Naive B cell (primary cell): Measurements from ENCODE around the gene PLPPR1. TPM values are rescaled to one million over a fixed set of nuclear protein-coding genes. Genes with fewer than 3 reads are reported as not detected.
"Not testable (repeated sequence)": the region's sequence is repeated elsewhere in the genome, so short reads cannot be mapped to it uniquely, and the experiment has no call there.

Experiments
- ATAC-seq, 2 donors: fragments of 150-1000 bp; cut with Tn5 transposase; 2 replicates each; pipeline ENCODE4 v1.10.0; 2021; ENCODE audit warnings: low read depth in 2 of 2, mild to moderate bottlenecking in 2 of 2, moderate library complexity in 2 of 2
- DNase-seq: peaks from one replicate; pipeline ENCODE4 v3.0.0; 2022
- H3K27ac Mint-ChIP-seq, 6 donors: one replicate each; pipeline ENCODE4 v1.8.0; 2020 to 2022; ENCODE audit warnings: mild to moderate bottlenecking in 6 of 6, mixed read lengths in 6 of 6, moderate library complexity in 5 of 6, inconsistent platforms in 2 of 6
- H3K27me3 Mint-ChIP-seq, 3 donors: one replicate each; pipeline ENCODE4 v1.8.0; 2021 to 2022; ENCODE audit warnings: mixed read lengths in 3 of 3, mild to moderate bottlenecking in 1 of 3
- H3K36me3 Mint-ChIP-seq, 2 donors: one replicate each; pipeline ENCODE4 v1.8.0; 2020 to 2022; ENCODE audit warnings: mixed read lengths in 2 of 2, inconsistent platforms in 1 of 2, mild to moderate bottlenecking in 1 of 2
- H3K4me1 Mint-ChIP-seq, 3 donors: one replicate each; pipeline ENCODE4 v1.8.0; 2020 to 2022; ENCODE audit warnings: mixed read lengths in 3 of 3, inconsistent platforms in 1 of 3, mild to moderate bottlenecking in 1 of 3, moderate library complexity in 1 of 3
- H3K4me3 Mint-ChIP-seq, 8 donors: one replicate each; pipeline ENCODE4 v1.8.0; 2020 to 2022; ENCODE audit warnings: mild to moderate bottlenecking in 8 of 8, mixed read lengths in 8 of 8, moderate library complexity in 8 of 8, inconsistent platforms in 2 of 8
- H3K9me3 Mint-ChIP-seq, 7 donors: one replicate each; pipeline ENCODE4 v1.8.0; 2020 to 2022; ENCODE audit warnings: mixed read lengths in 7 of 7, mild to moderate bottlenecking in 5 of 7, inconsistent platforms in 2 of 7, moderate library complexity in 1 of 7
- polyA plus RNA-seq, 6 donors: library from polyadenylated mRNA; unstranded; fragments of 300-500 nt; fragmentation: Illumina TruSeq; gene quantifications; one replicate each; pipeline ENCODE4 v1.2.3, GENCODE V29; 2021; ENCODE audit warnings: low read depth in 6 of 6

The PLPPR1 gene
- polyA plus RNA-seq, 6 donors from 2014 or later, result not detected

- no peaks in the 10 kb centered on the region for H3K36me3 Mint-ChIP-seq
- DNase-seq, result no peak
- H3K27ac Mint-ChIP-seq, result peak overlapping the region in 1 of 6 donors; percentile 66
- H3K4me1 Mint-ChIP-seq, result no peaks in the 10 kb centered on the region
- H3K27me3 Mint-ChIP-seq, result no peaks in the 10 kb centered on the region
- peaks cover 0 to 2% (median 0%) of the 10 kb centered on the region in 7 donors for H3K9me3 Mint-ChIP-seq
- H3K4me3 Mint-ChIP-seq, result no peak overlapping the region
- no peak for ATAC-seq
These were observed 86.6 kb downstream of the PLPPR1 start for GRCh38 chr9:101115102-101115501.

- ATAC-seq (no peak), DNase-seq (no peak)
- no peaks in the 10 kb centered on the region for H3K4me1 Mint-ChIP-seq
- H3K27me3 Mint-ChIP-seq, result no peaks in the 10 kb centered on the region
- H3K27ac Mint-ChIP-seq, result no peak overlapping the region
- H3K9me3 Mint-ChIP-seq, result peaks cover 0 to 3% (median 0%) of the 10 kb centered on the region in 7 donors
- H3K36me3 Mint-ChIP-seq, result no peaks in the 10 kb centered on the region
- H3K4me3 Mint-ChIP-seq, result no peak overlapping the region
These were observed 88.6 kb downstream of the PLPPR1 start for GRCh38 chr9:101117161-101117560.

GRCh38 chr9:101119206-101119819, 90.8 kb downstream of the PLPPR1 start:
- H3K9me3 Mint-ChIP-seq, result peaks cover 4 to 15% (median 6%) of the 10 kb centered on the region in 7 donors
- peak overlapping the region in 1 of 6 donors; percentile 83 for H3K27ac Mint-ChIP-seq
- ATAC-seq, result no peak
- H3K4me3 Mint-ChIP-seq, result no peak overlapping the region
- H3K36me3 Mint-ChIP-seq, result no peaks in the 10 kb centered on the region
- H3K4me1 Mint-ChIP-seq, result no peaks in the 10 kb centered on the region
- no peaks in the 10 kb centered on the region for H3K27me3 Mint-ChIP-seq
- DNase-seq, result no peak

GRCh38 chr9:101121836-101122399, 93.4 kb downstream of the PLPPR1 start:
- no peak for ATAC-seq
- H3K4me3 Mint-ChIP-seq, result no peak overlapping the region
- no peak overlapping the region for H3K27ac Mint-ChIP-seq
- DNase-seq, result no peak
- no peaks in the 10 kb centered on the region for H3K36me3 Mint-ChIP-seq
- peaks cover 6 to 30% (median 9%) of the 10 kb centered on the region in 7 donors for H3K9me3 Mint-ChIP-seq
- H3K4me1 Mint-ChIP-seq, result no peaks in the 10 kb centered on the region
- H3K27me3 Mint-ChIP-seq, result no peaks in the 10 kb centered on the region

- H3K36me3 Mint-ChIP-seq, result no peaks in the 10 kb centered on the region
- peaks cover 6 to 38% (median 14%) of the 10 kb centered on the region in 7 donors for H3K9me3 Mint-ChIP-seq
- H3K27ac Mint-ChIP-seq, result no peak overlapping the region
- H3K27me3 Mint-ChIP-seq, result no peaks in the 10 kb centered on the region
- no peak for ATAC-seq
- H3K4me1 Mint-ChIP-seq, result no peaks in the 10 kb centered on the region
- no peak overlapping the region for H3K4me3 Mint-ChIP-seq
- DNase-seq, result no peak
These were observed 98.0 kb downstream of the PLPPR1 start for GRCh38 chr9:101126556-101126955.

- not testable (repeated sequence) for H3K27ac Mint-ChIP-seq, H3K36me3 Mint-ChIP-seq, H3K4me3 Mint-ChIP-seq, H3K4me1 Mint-ChIP-seq, DNase-seq, ATAC-seq, H3K27me3 Mint-ChIP-seq
- H3K9me3 Mint-ChIP-seq, result peaks cover 6 to 38% (median 14%) of the 10 kb centered on the region in 7 donors
These were observed 98.8 kb downstream of the PLPPR1 start for GRCh38 chr9:101127369-101127768.

GRCh38 chr9:101128623-101129022, 100.1 kb downstream of the PLPPR1 start:
- H3K4me3 Mint-ChIP-seq, result no peak overlapping the region
- H3K27me3 Mint-ChIP-seq, result no peaks in the 10 kb centered on the region
- H3K27ac Mint-ChIP-seq, result no peak overlapping the region
- H3K4me1 Mint-ChIP-seq, result no peaks in the 10 kb centered on the region
- H3K36me3 Mint-ChIP-seq, result no peaks in the 10 kb centered on the region
- no peak for DNase-seq
- H3K9me3 Mint-ChIP-seq, result peaks cover 2 to 27% (median 10%) of the 10 kb centered on the region in 7 donors
- ATAC-seq, result no peak

- Mint-ChIP-seq H3K9me3 (peaks cover 2 to 15% (median 6%) of the 10 kb centered on the region in 7 donors), H3K27me3 (no peaks in the 10 kb centered on the region), H3K4me1 (no peaks in the 10 kb centered on the region), H3K27ac (no peak overlapping the region), H3K4me3 (no peak overlapping the region), H3K36me3 (no peaks in the 10 kb centered on the region)
- ATAC-seq, result no peak
- no peak for DNase-seq
These were observed 101.5 kb downstream of the PLPPR1 start for GRCh38 chr9:101130054-101130453.

- Mint-ChIP-seq H3K36me3 (no peaks in the 10 kb centered on the region), H3K27me3 (peaks cover 0 to 7% (median 0%) of the 10 kb centered on the region in 3 donors), H3K4me1 (no peaks in the 10 kb centered on the region), H3K27ac (no peak overlapping the region), H3K4me3 (no peak overlapping the region), H3K9me3 (peaks cover 0 to 12% (median 6%) of the 10 kb centered on the region in 7 donors)
- DNase-seq (no peak), ATAC-seq (no peak)
These were observed 102.8 kb downstream of the PLPPR1 start for GRCh38 chr9:101131326-101131725.

- Mint-ChIP-seq H3K4me1 (no peaks in the 10 kb centered on the region), H3K4me3 (no peak overlapping the region), H3K27me3 (peaks cover 0 to 9% (median 0%) of the 10 kb centered on the region in 3 donors), H3K27ac (no peak overlapping the region), H3K36me3 (no peaks in the 10 kb centered on the region), H3K9me3 (peaks cover 0 to 2% (median 0%) of the 10 kb centered on the region in 7 donors)
- DNase-seq (no peak), ATAC-seq (no peak)
These were observed 104.3 kb downstream of the PLPPR1 start for GRCh38 chr9:101132801-101133200.

GRCh38 chr9:101138509-101138908, 110.0 kb downstream of the PLPPR1 start:
- Mint-ChIP-seq H3K27ac (no peak overlapping the region), H3K9me3 (peaks cover 0 to 8% (median 0%) of the 10 kb centered on the region in 7 donors), H3K4me1 (no peaks in the 10 kb centered on the region), H3K27me3 (peaks cover 0 to 9% (median 0%) of the 10 kb centered on the region in 3 donors), H3K36me3 (no peaks in the 10 kb centered on the region), H3K4me3 (no peak overlapping the region)
- DNase-seq (no peak), ATAC-seq (no peak)

- Mint-ChIP-seq H3K27me3 (peaks cover 0 to 9% (median 0%) of the 10 kb centered on the region in 3 donors), H3K27ac (no peak overlapping the region), H3K4me3 (no peak overlapping the region), H3K4me1 (no peaks in the 10 kb centered on the region), H3K9me3 (peaks cover 0 to 8% (median 0%) of the 10 kb centered on the region in 7 donors), H3K36me3 (no peaks in the 10 kb centered on the region)
- no peak for DNase-seq
- ATAC-seq, result no peak
These were observed 110.6 kb downstream of the PLPPR1 start for GRCh38 chr9:101139082-101139481.

GRCh38 chr9:101140764-101141163, 112.2 kb downstream of the PLPPR1 start:
- no peak overlapping the region for H3K4me3 Mint-ChIP-seq
- H3K27me3 Mint-ChIP-seq, result peaks cover 0 to 7% (median 0%) of the 10 kb centered on the region in 3 donors
- H3K27ac Mint-ChIP-seq, result no peak overlapping the region
- ATAC-seq (no peak), DNase-seq (no peak)
- no peaks in the 10 kb centered on the region for H3K4me1 Mint-ChIP-seq
- H3K36me3 Mint-ChIP-seq, result no peaks in the 10 kb centered on the region
- peaks cover 0 to 8% (median 2%) of the 10 kb centered on the region in 7 donors for H3K9me3 Mint-ChIP-seq

GRCh38 chr9:101146508-101146907, 118.0 kb downstream of the PLPPR1 start:
- Mint-ChIP-seq H3K36me3 (no peaks in the 10 kb centered on the region), H3K27ac (no peak overlapping the region), H3K4me3 (no peak overlapping the region), H3K9me3 (peaks cover 3 to 20% (median 11%) of the 10 kb centered on the region in 7 donors), H3K4me1 (no peaks in the 10 kb centered on the region), H3K27me3 (no peaks in the 10 kb centered on the region)
- ATAC-seq (no peak), DNase-seq (no peak)
